GM18868 (cell line): ENCODE data around the gene PDZK1IP1.
"Not testable (repeated sequence)": the region's sequence is repeated elsewhere in the genome, so short reads cannot be mapped to it uniquely, and the experiment has no call there.

Experiments used
- ATAC-seq: cut with Tn5 transposase; IDR thresholded peaks from one replicate; pipeline ENCODE4 v1.9.1; 2021; ENCODE audit warnings: mild to moderate bottlenecking, moderate library complexity; ENCODE audit not compliant: unreplicated experiment

The PDZK1IP1 gene

DNA sequence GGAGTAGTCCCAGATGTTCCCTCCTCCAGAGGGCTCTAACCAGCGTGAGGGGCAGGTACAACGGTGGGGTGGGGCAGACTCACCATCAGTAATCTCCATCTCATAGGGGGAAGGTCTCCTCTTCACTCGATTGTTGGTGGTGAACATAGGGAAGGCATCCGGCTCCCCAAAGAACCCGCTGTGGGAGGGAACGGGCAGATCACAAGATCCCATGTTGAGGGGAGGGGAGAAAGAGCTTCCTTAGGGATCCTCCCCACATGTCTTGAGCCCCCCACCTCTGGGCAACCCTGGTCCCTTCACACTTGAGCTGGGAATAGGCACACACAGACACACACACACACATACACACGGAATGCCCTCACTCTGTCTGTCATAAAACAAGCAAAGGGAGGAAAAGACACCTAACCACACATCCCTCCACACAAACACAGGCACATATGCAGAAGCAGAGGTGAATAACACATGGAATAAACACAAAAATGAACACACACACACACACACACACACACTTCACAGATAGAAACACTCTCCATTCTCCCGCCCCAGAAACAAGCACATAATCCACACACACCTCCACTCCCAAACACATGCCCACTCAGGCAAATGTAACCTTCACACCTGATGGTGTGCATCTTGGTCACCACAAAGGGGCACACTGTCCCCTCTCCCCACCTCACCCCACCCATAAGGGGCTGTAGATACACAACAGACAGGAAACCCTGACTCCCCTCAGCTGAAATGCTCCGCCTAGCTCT lies 34.3 kb upstream of the PDZK1IP1 start:
- no peak for ATAC-seq

DNA sequence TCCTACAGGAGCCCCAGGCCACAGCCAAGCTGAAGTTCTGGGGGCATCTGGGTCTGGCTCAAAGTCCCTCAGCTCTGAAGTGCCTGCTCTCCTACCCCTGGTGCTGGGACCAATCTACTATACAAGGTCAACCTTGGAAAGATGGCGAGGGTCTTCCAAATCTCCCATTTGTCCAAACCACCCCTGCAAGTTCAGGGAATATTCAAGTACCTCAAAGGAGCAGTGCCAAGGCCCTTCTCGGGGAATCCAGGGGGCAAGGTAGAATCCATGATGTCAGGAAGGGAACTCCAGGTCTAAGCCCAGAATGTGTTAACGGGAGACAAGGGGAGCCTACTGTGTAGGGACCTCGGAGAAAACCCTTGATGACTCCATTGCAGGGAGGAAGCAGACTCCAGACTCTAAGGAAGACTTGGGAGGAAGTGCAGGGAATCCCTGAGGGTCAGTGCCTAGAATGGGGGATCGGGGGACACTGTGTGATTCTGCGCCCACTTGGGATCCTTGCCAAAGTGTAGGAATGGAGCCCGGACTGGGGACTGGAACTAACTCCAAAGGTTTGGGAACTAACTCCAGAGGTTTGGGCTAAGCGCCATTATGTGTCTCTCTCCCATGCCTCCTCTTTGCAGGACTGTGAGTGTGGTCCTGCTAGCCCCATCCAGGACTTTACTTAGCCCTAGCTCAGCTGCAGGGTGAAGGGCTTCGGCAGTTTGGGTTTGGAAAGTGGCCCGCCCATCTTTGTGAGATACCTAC lies 33.5 kb upstream of the PDZK1IP1 start:
- no peak for ATAC-seq

DNA sequence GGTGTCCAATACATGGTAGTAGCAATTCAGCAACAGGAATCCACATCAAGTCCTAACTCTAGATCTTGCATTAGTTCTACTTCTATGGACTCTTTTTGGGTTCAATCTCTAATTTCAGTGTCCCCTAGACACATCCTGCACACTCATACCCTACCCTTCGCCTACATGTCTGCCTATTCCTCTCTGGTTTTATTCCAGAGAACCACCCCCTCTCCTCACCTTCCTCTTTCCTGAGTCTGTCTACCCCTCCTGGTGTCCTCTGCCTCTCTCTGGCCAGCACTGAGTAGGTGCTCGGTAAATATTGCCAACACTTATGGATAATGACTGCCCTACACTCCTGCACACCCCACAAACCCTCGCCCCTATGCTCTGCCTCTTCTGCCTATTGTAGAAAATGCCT lies 32.6 kb upstream of the PDZK1IP1 start:
- no peak for ATAC-seq

DNA sequence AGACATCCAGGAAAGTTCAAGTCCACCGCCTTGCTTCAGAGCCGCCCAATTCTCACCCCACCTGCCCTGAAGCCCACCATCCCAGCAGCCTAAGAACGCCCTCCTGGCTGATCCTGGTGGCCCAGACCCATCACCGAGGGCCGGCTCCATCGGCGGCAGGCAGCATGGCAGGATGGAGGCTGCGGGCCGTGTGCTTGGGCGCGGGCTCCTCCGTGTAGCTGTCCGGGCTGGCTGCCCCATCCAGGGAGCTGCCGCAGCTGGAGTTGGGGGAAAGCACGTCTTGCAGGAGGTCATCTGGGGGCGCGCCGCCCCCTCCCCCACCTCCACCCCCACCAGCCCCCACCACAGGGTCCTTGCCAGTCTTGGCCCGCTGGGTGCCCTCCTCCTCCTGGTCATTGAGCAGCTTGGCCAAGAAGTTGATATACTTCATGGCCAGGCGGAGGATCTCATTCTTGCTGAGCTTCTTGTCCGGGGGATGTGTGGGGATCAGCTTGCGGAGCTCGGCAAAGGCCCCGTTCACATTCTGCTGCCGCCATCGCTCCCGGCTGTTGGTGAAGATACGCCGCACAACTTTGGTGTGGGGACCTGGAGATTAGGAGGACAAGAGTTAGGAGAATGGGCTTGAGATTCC lies 29.9 kb upstream of the PDZK1IP1 start:
- no peak for ATAC-seq

DNA sequence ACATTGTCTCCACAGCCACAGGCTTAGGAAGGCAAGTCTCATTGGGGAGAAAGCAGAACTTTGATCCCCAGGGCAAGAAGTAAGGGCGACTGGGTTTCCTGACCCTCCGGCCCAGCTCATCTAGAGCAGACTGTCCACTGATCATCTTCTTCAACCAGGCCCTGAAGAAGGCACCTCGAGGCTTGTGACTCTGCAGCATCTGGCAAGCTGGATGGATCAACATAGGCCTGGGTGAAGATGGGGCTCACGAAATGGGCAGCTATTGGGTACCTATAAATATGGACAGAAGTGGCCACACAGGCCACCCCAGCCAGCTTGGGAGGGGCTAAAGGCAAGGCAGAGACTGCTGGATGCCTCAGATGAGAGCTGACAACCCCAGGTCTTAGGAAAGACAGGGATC lies 29.2 kb upstream of the PDZK1IP1 start:
- no peak for ATAC-seq

DNA sequence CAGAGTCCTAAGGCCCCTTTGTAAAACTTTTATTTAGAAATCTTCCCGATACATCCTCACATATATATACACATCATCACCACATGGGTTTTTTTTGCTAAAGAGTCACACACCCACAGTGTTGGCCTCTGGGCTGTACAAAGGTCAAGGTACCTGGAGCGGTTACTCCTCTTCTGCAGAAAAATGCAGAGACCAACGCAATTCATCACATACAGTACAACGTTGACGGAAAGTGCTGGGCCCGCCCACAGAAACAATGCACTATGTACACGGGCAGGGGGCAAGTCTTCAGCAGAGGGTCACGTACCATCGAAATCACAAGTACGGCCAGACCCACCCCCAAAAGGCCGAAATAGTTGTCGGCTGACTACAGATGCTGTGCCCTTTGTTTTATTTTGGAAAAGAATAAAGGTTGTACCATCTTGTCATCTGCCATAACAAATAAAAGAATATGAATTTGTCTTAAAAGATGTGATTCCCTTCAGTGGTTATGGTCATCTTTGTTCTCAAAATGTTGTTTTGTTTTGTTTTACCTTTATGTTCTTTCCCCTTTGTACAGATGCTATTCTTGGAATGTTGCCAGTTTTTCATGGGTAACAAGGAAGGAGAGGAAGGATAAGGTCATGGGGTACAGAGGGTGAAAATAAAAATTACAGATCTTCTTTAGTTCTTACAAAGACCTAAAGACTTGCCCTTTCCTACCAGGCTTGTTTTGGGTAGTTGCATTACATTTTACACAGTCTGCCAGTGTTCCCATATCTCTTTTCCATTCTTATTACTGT lies 26.6 kb upstream of the PDZK1IP1 start:
- ATAC-seq: no peak

- ATAC-seq: no peak
Observed at GRCh38 chr1:47215713-47216112, 25.9 kb upstream of the PDZK1IP1 start.

- no peak for ATAC-seq
Observed at GRCh38 chr1:47214549-47214948, 24.7 kb upstream of the PDZK1IP1 start.

DNA sequence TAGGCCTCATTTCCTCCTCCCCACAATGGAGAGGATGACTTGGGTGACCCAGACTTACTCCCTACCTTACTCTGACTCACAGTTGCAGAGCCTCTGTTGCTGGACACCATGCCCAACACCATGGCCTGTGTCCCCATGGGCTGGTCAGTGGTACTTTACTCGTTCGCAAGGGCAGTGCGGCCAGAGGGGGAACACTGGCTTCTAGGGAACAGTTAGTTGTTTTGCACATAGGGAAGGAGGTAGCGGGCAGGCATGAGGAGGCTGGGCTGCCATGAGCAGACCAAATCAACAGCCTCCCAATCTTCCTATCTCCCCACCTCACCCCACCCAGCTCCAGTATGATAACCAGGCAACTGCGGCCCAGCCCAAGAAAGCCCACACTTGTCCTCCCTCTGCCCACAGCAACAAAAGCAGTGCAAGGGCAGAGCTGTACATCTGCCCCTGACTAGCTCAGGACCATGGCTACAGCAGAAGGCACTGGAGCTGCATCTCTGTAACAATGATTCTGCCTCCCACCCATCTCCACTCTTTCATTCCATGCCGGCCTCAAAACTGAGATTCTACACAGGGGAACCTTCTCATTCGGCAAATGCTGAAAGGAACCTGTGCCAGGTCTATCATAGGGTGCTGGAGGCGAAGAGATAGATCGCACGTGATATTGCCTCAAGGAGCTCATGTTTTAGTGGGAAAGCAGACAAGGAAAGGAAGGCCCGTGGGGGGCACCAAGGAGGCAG lies 23.6 kb upstream of the PDZK1IP1 start:
- ATAC-seq: no peak

GRCh38 chr1:47212636-47213229 lies 22.9 kb upstream of the PDZK1IP1 start:
- no peak for ATAC-seq

DNA sequence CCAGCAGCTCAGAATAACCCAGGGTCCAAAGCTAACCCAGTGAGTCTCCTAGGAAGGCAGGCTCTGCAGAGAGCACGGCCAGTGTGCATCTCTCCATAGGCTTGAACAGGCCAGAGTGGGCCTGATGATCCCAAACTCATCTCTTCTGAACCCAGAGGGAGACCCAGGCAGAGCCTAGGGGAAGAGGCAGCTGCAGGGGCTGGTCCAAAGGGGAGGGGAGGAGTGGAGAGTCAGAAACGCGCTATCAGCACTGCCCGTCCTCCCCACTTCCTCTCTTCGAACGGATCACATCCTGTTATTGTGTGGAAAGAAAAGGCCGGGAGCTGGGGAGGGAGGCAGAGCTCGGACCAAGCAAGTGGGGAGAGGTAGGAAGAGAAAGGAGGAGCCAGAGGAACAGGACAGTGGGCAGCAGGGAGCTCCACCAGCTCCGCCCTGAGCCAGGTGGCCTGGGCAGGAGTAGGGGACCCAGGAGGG lies 22.0 kb upstream of the PDZK1IP1 start:
- no peak for ATAC-seq

GRCh38 chr1:47210666-47211065 lies 20.8 kb upstream of the PDZK1IP1 start:
- ATAC-seq: no peak

DNA sequence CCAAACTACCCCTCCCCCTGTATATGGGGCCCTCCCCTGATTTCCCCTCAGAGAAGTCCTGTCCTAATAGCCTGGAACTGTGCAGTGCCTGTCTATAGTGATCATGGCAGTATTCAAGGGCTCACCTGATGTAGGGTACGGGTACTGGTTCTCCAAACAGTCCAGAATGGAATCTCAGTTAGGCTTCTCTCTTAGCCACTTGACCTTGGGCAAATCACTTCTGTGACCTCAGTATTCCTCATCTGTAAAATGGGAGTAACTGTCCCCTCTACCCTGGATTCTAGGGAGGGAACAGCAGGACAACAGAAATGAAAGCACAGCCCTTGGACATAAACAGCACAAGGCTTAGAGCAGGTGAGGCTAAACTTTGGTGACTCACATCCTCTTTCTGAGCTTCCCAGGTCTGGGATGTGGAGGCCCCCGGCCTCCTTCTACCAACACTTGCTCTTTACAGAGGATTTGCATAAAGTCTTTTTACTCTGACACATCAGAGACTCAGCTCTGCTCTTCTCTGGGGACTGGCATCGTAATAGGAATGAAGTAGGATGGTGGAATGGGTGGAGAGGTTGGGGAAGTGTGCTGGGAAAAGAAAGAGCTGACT lies 20.0 kb upstream of the PDZK1IP1 start:
- no peak for ATAC-seq

- ATAC-seq: no peak
Observed at GRCh38 chr1:47209091-47209490, 19.3 kb upstream of the PDZK1IP1 start.

GRCh38 chr1:47208374-47208850 lies 18.6 kb upstream of the PDZK1IP1 start:
- ATAC-seq: no peak

GRCh38 chr1:47207803-47208373 lies 18.1 kb upstream of the PDZK1IP1 start:
- ATAC-seq: no peak

- no peak for ATAC-seq
Observed at GRCh38 chr1:47205918-47206317, 16.1 kb upstream of the PDZK1IP1 start.

- ATAC-seq: not testable (repeated sequence)
Observed at GRCh38 chr1:47203504-47203903, 13.7 kb upstream of the PDZK1IP1 start.

- no peak for ATAC-seq
Observed at GRCh38 chr1:47201179-47201578, 11.3 kb upstream of the PDZK1IP1 start.
